HEK293 (cell line): Measurements from ENCODE around the gene SAT1.

Experiments
- SP7 ChIP-seq: fragments of 450-650 bp; formaldehyde crosslinking; IDR thresholded peaks from 2 replicates; pipeline ENCODE4 v1.5.1; 2016; ENCODE audit warnings: missing biosample characterization, missing genetic modification characterization
- ZNF184 ChIP-seq: fragments of 450-650 bp; IDR thresholded peaks from 2 replicates; pipeline ENCODE4 v1.5.1; 2018; ENCODE audit warnings: missing biosample characterization, mild to moderate bottlenecking, missing genetic modification characterization
- TF ChIP-seq, protein P1 (sequence below): fragments of 450-650 bp; formaldehyde crosslinking; IDR thresholded peaks from 2 replicates; pipeline ENCODE4 v1.5.1; 2016; ENCODE audit warnings: missing biosample characterization, missing genetic modification characterization
- TF ChIP-seq, protein P2 (sequence below): fragments of 450-650 bp; formaldehyde crosslinking; IDR thresholded peaks from 2 replicates; pipeline ENCODE4 v1.5.1; 2016; ENCODE audit warnings: missing biosample characterization, missing genetic modification characterization

GRCh38 chrX:23770142-23770541 is 12.8 kb upstream of the SAT1 start:
- TF ChIP-seq, protein P1, sequence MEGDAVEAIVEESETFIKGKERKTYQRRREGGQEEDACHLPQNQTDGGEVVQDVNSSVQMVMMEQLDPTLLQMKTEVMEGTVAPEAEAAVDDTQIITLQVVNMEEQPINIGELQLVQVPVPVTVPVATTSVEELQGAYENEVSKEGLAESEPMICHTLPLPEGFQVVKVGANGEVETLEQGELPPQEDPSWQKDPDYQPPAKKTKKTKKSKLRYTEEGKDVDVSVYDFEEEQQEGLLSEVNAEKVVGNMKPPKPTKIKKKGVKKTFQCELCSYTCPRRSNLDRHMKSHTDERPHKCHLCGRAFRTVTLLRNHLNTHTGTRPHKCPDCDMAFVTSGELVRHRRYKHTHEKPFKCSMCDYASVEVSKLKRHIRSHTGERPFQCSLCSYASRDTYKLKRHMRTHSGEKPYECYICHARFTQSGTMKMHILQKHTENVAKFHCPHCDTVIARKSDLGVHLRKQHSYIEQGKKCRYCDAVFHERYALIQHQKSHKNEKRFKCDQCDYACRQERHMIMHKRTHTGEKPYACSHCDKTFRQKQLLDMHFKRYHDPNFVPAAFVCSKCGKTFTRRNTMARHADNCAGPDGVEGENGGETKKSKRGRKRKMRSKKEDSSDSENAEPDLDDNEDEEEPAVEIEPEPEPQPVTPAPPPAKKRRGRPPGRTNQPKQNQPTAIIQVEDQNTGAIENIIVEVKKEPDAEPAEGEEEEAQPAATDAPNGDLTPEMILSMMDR (tag by site-specific recombination) = no peak
- TF ChIP-seq SP7 (tag by site-specific recombination) (no peak), ZNF184 (tag by site-specific recombination) (no peak)
- TF ChIP-seq, protein P2, sequence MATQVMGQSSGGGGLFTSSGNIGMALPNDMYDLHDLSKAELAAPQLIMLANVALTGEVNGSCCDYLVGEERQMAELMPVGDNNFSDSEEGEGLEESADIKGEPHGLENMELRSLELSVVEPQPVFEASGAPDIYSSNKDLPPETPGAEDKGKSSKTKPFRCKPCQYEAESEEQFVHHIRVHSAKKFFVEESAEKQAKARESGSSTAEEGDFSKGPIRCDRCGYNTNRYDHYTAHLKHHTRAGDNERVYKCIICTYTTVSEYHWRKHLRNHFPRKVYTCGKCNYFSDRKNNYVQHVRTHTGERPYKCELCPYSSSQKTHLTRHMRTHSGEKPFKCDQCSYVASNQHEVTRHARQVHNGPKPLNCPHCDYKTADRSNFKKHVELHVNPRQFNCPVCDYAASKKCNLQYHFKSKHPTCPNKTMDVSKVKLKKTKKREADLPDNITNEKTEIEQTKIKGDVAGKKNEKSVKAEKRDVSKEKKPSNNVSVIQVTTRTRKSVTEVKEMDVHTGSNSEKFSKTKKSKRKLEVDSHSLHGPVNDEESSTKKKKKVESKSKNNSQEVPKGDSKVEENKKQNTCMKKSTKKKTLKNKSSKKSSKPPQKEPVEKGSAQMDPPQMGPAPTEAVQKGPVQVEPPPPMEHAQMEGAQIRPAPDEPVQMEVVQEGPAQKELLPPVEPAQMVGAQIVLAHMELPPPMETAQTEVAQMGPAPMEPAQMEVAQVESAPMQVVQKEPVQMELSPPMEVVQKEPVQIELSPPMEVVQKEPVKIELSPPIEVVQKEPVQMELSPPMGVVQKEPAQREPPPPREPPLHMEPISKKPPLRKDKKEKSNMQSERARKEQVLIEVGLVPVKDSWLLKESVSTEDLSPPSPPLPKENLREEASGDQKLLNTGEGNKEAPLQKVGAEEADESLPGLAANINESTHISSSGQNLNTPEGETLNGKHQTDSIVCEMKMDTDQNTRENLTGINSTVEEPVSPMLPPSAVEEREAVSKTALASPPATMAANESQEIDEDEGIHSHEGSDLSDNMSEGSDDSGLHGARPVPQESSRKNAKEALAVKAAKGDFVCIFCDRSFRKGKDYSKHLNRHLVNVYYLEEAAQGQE (tag by site-specific recombination) = no peak
